SKM-1 treated with dmso at 0.1 percent for 144 hours (cell line): ENCODE data around the gene EEPD1.

Experiments
- DNase-seq: peaks from one replicate; lab custom pipeline; 2025; ENCODE audit not compliant: unreplicated experiment; lab: John Stamatoyannopoulos, UW

The EEPD1 gene

DNA sequence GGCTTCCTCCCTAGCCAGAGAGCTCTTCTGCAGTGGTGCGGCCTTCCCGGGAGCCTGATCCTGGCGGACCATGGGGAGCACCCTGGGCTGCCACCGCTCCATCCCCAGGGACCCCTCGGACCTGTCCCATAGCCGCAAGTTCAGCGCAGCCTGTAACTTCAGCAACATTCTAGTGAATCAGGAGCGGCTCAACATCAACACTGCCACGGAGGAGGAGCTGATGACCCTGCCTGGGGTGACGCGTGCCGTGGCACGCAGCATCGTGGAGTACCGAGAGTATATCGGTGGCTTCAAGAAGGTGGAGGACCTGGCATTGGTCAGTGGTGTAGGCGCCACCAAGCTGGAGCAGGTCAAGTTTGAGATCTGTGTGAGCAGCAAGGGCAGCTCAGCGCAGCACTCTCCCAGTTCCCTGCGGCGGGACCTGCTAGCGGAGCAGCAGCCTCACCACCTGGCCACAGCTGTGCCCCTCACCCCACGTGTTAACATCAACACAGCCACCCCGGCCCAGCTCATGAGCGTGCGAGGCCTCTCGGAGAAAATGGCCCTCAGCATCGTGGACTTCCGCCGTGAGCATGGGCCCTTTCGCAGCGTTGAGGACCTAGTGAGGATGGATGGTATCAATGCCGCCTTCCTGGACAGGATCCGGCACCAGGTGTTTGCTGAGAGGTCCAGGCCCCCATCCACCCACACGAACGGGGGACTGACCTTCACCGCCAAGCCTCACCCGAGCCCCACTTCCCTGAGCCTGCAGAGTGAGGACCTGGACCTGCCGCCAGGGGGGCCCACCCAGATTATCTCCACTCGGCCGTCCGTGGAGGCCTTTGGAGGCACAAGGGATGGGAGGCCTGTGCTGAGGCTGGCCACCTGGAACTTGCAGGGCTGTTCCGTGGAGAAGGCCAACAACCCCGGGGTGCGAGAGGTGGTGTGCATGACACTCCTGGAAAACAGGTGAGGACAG, 1.5 kb downstream of the EEPD1 start:
- no peak for DNase-seq

DNA sequence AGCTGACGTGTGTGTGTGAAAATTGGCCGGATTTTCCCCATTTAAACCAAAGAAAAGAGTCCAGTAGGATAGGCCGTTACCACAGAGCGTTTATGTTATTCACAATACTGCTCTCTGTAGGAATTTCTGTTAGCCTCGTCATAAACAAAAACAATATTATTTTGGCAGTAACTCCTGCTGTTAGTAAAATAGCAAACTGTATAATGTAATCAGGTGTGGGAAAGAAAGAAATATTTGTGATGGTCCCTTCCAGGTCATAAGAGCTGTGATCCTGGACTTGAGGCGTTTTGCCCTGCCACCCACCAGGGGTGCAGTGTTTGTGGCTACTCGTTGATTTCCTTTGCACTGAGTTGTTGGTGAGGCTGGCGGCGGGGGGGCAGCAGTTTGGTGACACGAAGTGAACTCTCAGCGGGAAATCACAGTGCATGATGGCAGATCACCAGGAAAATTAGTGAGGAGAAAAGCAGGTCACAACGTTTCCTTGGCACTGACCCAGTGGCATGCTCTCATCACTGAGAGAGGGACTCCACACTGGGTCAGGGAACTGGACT, 2.8 kb downstream of the EEPD1 start:
- no peak for DNase-seq

DNA sequence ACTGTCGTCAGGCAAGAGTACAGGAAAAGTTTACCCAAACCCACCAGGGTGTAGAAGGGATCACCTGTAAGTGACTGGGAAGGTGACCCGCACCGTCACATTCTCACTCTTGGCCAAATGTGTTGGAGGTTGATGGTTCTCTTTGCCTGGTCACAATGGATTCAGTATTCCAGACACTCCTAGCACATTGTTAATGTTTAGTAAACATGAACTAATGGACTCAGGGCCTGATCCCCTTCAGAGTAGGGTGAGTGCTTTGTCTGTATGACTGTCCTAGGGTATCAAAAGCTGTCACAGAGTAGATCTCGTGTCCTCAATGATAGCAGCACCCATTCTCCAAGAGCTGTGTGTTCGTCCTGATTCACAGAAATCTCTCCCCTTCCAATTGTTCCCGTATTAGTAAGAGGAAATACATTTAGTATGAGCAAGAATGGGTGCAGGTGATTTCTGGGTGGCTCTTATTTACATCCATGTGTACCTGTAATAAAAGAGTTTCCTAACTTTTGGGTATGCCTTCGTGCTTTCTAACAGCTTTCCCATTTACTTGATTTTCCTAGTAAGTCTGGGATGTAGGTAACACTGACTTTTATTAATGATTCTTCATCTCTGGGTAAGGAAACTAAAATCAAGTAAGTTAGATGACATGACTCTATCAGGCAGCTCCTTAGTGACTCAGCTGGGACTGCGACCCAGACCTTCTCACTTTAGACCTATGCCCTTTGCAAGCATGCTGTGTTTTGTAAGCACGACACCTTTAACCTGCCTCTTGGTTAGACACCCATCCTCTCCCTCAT, 4.7 kb downstream of the EEPD1 start:
- no peak for DNase-seq

DNA sequence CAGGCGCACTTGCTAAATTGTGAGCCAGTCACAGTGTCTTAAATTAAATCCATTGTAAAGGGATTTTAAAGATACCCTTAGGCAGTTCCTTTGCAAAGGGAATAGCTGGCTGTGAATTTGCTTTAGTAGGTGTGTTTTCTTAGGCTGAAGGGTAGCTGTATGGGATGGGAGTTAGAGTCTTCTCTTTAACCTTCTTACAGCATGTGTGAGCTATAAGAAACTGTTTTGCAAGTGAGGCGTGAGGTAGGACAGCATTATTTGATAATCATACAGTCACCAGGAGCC, 5.2 kb downstream of the EEPD1 start:
- DNase-seq: no peak

DNA sequence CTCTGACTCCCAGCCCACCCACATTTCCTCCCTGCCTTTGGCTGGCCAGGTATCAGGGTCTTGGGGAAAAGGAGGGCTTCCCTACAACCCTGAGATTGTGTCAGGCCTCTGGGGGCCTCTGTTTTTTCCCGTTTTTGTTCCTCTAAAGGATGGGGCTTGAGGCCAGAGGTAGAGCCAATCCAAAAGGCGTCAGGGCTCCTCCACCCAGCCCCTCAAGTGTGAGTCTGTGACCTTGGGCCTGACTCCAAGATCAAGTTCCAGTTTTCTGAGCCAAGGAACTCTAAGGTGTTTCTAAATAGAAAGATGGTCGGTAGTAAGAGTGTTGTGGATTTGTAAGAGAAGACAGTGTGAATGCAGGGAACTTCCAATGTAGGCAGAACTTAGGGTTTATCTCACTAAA, 6.6 kb downstream of the EEPD1 start:
- no peak for DNase-seq

DNA sequence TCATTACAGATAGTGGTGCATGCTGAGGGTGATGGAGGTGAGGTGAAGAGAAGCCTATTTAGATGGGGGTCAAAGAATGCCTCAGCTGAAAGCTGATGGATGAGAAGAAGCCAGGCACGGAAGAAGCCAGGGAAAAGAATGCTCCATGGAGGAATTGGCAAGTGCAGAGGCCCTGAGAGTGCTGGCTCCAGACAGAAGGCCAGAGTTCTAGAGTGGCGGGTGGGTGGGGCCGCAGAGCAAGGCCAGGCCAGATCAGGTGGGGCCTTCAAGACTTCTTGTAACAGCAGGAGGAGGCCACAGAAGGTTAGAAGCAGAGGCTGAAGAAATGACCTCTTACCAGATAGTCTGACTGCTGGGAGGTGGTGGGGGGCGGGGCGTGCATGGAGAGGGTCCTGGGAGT, 7.3 kb downstream of the EEPD1 start:
- no peak for DNase-seq

DNA sequence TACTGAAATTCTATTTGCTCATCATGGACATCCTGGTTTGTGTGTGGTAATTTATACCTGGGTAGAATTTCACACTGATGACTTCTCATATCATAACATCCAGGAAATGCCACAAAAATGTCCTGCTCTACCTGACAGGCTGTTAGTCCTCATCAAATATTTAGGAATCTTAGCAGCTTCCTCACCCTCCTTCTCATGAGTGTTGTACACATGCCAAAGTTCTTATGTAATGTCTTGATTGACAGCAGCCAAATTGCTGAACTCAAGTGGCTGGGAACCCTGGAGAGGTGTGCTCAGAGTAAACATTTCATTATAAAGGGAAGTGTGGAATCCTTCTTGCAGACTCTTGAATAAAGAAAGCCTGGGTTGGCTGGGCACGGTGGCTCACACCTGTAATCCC, 8.9 kb downstream of the EEPD1 start:
- no peak for DNase-seq

DNA sequence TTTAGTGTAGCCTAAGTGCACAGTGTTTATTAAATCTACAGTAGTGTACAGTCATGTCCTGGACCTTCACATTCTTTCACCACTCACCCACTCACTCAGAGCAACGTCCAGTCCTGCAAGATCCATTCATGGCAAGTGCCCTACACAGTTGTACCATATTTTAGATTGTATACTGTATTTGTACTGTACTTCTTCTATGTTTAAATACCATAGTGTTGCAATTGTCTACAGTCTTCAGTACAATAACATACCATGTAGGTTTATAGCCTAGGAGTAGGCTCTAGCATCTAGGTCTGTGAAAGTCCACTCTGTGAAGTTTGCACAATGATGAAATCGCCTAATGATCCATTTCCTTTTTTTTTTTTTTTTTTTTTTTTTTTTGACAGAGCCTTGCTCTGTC, 12.0 kb downstream of the EEPD1 start:
- peak; percentile 62 for DNase-seq

DNA sequence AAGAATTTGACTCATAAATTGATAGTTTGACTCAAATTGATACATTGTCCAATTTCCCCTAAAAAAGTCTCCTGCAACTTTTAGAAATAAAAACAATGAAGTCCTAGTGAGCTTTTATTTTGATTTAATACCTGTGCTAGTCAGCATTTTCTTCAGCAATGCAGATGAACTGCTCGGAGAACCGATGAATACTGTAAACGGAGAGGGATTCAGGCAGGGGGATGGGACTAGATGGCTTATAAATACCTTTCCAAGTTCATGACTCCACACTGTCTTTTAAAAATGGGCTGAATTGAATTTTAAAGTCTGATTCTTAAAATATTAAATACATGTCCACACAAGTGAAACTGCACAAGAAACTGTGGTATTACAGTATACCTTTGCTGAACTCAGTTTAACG, 12.7 kb downstream of the EEPD1 start:
- no peak for DNase-seq

DNA sequence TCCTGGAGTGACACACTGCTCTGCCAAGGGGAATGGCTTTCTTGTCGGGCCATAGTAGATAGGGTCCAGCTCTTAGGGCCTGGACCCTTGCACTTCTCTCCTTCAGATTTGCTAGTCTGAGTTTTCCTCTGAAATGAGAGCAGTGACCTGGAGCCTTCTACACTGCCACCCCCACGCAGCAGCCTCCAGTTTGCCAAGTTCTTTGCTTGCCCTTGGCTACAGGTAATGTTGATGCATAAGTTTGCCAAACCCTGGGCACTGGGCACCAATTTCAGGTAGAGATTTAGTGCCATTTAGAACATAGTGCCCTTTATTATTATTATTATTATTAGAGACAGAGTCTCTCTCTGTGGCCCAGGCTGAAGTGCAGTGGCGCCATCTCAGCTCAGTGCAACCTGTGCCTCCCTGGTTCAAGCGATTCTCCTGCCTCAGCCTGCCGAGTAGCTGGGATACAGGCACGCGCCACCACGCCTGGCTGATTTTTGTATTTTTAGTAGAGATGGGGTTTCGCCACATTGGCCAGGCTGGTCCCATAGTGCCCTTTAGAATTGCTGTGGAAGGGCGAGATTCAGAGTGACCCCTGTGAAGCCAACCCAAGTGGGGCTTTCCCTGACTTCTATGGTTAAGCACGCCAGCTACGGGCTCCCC, 14.5 kb downstream of the EEPD1 start:
- DNase-seq: no peak

DNA sequence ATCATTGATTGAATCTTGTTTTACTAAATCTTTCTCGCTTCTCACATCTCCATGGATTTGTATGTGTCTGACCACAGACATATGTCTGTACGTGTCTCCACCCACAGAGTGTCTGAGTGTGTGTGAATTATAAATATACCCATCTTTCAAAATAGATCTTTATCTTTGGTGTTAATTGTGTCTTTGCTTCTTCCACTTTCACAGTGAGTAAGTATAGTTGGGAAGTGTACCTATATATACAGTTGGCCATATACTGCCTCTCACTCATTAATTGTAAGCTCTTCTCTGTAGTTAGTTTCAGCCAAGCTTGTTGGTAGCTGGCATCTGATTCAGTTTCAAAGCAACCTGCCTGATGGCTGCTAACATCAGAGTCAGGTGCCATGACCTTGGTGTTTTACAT, 18.4 kb downstream of the EEPD1 start:
- no peak for DNase-seq

DNA sequence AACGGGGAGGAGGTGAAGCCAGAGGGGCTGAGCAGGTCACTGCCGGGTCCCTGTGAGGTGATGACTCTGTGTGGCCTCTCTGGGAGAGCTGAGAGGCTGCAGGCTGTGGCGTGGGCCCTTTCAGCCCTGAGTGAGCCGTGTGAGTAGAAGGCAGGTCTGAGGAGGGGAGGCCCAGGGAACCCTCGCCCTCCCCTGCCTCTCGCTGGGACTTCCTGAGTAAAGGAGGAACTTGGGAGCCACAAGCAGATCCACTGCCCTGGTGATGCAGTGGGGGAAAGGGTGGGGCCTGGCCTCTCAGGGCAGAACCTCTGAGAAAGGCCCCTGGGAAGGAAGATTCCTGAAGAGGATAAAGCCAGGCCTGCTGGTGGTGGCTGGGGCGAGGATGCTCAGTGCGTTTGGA, 22.8 kb downstream of the EEPD1 start:
- DNase-seq: peak; percentile 86

DNA sequence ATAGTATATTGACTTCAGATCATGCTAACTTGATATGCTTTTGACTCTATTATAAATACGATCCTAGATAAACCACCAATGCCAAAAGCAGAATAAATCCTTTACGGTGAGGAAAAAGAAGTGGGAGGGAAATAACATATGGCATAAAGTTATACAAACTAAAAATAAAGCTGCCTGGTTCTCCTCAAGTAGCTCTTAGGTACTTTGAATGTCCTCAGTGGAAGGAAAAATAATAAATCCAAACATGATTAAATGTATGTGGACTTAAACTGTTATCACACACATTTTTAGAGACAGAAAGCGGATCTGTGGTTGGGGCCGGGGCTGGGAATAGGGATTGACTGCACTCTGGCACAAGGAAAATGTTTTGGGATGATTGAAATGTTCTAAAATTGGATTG, 23.6 kb downstream of the EEPD1 start:
- DNase-seq: no peak

DNA sequence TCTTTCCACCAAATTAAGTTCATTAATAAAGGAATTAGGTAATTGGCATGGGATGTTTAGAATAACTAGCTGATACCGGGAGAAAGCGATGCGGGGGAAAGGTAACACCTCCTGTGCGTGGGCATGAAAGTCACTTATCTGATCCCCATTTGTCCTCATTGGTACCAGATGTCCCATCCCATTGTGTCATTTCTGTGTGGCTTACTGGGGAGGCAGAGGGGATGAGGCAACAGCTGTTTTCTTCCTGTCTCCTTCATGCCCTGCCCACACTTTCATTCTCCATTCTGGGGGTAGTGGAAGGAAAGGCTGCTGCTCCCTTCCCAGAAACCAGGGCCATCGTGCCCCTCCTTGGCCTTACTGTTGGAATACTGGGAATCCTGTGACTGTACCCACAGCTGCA, 27.1 kb downstream of the EEPD1 start:
- DNase-seq: no peak

DNA sequence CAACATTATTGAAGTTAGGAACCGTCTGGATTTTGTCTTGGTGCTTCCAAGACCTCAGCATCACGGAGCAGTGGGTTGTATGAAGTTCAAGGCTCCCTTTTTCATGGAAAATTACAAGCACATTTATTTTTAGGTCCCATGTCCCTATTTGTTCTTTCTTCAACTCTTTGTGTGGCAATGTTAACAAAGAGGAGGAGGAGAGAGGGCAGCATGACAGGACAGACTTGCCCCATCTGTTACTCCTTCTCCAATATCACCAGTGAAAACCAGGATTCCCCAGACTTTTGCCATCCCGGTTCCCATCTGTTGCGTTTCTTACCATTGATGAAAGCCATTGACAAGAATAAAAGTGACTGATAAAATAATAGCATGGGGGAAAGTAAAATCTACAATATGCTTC, 28.6 kb downstream of the EEPD1 start:
- no peak for DNase-seq

DNA sequence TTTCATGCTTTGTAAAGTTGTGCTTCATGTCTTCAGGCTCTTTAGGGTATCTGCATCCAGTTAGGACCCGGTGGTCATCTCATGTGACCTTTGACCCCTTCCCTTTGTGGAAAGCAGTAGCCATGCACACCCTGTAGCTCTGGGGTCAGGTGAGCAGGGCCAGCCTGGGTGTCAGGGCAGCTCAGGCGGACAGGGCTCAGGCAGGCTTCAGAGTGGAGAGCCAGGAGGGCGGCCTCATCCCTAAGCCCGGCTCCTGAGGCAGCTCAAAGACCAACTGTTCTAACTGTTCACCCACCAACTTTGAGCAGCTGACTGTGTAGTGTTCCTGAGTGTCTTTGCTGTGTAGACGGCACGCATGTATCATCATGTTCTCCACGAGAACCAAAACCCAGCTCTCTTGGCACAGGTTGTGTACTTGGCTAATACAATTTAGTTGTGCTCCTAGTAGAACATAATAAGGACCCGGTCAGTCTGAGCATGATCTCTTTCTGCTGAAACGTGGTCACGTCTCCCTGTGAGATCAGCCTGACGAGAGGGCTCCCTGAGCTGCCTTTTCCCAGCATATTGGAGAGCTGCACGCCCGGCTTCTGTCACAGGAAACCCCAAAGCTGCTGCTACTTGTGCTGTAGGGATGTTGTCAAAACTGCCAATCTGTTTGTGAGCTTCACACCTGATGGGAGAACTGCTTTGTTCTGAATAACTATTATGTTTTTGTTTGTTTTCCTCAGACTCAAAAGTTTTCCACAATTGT, 30.0 kb downstream of the EEPD1 start:
- DNase-seq: no peak

DNA sequence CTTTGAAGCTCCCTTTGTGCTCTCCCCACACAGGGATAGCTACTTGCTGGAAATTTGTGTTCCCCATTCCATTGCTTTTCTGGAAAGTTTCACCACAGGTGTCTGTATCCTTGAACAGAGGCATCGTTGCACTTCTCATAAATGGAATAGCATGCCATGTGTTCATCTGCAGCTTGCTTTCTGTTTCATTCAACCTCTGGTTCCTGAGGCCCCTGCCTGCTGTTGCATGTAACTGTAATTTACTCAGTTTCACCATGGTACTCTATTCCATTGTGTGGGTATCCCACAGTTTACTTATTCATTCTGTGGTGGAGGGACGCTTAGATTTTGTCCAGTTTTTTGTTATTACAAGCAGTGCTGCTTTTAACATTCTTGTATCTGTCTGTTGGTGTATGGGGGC, 32.0 kb downstream of the EEPD1 start:
- no peak for DNase-seq

DNA sequence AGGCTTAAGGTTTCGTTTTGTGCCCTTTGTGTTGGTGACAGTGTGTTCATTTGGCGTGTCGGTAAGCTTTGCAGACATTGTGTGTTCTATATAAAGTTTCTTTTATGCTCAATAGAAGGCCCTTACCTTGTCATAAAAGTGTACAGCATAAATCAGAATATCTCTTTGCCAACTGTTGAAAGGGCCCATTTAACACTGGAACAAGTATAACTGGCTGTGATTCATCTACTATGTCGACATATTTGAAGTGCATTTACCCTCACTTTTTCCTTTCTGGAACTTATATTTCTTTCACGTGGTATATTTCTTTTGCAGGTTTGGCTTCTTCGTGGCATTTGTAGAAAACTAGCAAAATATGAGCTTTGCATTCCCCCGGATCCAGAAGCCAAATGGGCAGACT, 32.7 kb downstream of the EEPD1 start:
- no peak for DNase-seq

DNA sequence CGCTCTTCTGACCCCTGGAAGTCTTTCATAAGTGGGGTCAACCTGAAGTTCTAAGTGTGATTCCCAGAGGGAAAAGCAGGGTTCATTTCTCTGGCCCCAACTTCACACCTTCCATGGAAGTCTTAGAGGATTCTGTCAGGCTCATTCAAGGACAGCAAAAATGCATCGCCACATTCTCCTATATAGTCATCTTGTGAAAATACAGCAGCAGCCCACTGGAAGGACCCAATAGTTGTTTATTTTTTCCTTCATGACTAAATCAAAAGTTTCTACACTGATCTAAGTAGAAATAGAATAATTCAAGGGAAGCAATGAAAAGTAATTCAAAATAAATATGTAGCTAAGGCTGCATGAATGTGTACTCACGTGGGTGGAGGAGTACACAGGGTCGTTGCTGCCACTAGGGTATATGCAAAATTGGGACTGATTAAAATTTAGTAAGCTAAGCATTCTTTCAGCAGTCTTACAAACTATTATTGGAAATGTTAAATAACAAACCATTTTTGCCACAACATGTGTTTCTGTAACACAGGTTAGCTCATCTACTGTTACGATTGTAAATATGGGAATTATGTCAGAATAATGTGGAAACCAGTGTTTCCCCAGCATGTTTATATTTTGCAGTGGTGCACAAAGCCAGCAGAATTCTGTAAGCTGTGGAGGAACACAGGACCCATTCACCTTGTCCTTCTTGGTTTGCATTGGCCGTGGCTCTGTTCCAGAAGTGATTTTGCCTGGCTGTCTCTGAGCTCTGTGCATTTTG, 33.5 kb downstream of the EEPD1 start:
- no peak for DNase-seq

DNA sequence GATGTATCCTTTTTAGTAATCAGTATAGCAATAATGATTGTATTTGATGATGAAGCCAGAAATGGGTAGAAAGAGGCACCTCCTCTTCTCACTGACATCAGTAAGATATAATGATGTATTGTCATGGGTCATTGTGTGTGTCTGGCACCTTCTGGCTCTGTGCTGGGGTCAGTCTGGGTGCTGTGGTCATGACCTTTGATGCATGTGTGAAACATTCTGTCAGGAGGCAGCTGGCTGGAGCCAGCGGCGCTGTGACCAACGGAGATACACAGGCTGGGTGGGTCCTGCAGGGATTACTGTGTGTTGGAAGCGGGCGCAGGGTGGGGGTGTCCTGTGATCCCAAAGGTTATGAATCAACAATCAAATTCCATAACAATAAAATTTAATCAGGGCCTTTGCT, 35.2 kb downstream of the EEPD1 start:
- DNase-seq: no peak
